OCI-LY1 (cell line): ENCODE data around the gene PLVAP.

Experiments
- H2AFZ ChIP-seq: fragments of 200-600 bp; sonication (generic), shearing (Covaris generic); 2 replicates; pipeline ENCODE4 v1.6.0; 2014; ENCODE audit warnings: antibody characterized with exemption, mild to moderate bottlenecking, low read length
- H3F3A ChIP-seq: fragments of 200-600 bp; sonication (generic), shearing (Covaris generic); 2 replicates; pipeline ENCODE4 v1.6.0; 2014; ENCODE audit warnings: mild to moderate bottlenecking, antibody characterized with exemption, low read length, moderate library complexity; ENCODE audit not compliant: insufficient read depth
- H3K27ac ChIP-seq: fragments of 200-600 bp; sonication (generic); 2 replicates; pipeline ENCODE4 v1.5.1; 2014; ENCODE audit warnings: low read length, mixed run types, mild to moderate bottlenecking, low read depth; ENCODE audit not compliant: poor library complexity, severe bottlenecking
- H3K27me3 ChIP-seq: fragments of 200-600 bp; sonication (generic); 2 replicates; pipeline ENCODE4 v1.6.0; 2014; ENCODE audit warnings: antibody characterized with exemption, mild to moderate bottlenecking, low read length, moderate library complexity; ENCODE audit not compliant: insufficient read depth
- H3K36me3 ChIP-seq: fragments of 200-600 bp; sonication (generic); 2 replicates; pipeline ENCODE4 v1.6.1; 2014; ENCODE audit warnings: mild to moderate bottlenecking, antibody characterized with exemption, low read length, moderate library complexity, mixed read lengths; ENCODE audit not compliant: insufficient read depth
- H3K4me1 ChIP-seq: fragments of 200-600 bp; sonication (generic); 2 replicates; pipeline ENCODE4 v1.5.1; 2014; ENCODE audit warnings: mild to moderate bottlenecking, low read length, moderate library complexity; ENCODE audit not compliant: insufficient read depth, severe bottlenecking
- H3K4me2 ChIP-seq: fragments of 200-600 bp; sonication (generic), shearing (Covaris generic); 2 replicates; pipeline ENCODE4 v1.6.1; 2014; ENCODE audit warnings: low read length
- H3K4me3 ChIP-seq: fragments of 200-600 bp; sonication (generic); 2 replicates; pipeline ENCODE4 v1.5.1; 2014; ENCODE audit warnings: low read length, low read depth, mild to moderate bottlenecking, mixed read lengths; ENCODE audit not compliant: poor library complexity, severe bottlenecking
- H3K79me2 ChIP-seq: fragments of 200-600 bp; shearing (Covaris generic); 2 replicates; pipeline ENCODE4 v1.6.1; 2016; ENCODE audit warnings: mixed run types, low read length, mixed read lengths; ENCODE audit not compliant: insufficient read depth
- H3K9ac ChIP-seq: fragments of 200-600 bp; sonication (generic), shearing (Covaris generic); 2 replicates; pipeline ENCODE4 v1.6.1; 2014; ENCODE audit warnings: mild to moderate bottlenecking, low read length, mixed read lengths
- H3K9me2 ChIP-seq: fragments of 200-600 bp; sonication (generic), shearing (Covaris generic); 2 replicates; pipeline ENCODE4 v1.6.1; 2014; ENCODE audit warnings: low read depth, mild to moderate bottlenecking, low read length, mixed read lengths
- H3K9me3 ChIP-seq: fragments of 200-600 bp; shearing (Covaris generic); 2 replicates; pipeline ENCODE4 v1.6.1; 2014; ENCODE audit warnings: low read length, mixed read lengths
- H4K20me1 ChIP-seq: fragments of 200-600 bp; sonication (generic), shearing (Covaris generic); 2 replicates; pipeline ENCODE4 v1.6.0; 2016; ENCODE audit warnings: mild to moderate bottlenecking, low read length; ENCODE audit not compliant: insufficient read depth
- EZH2 ChIP-seq: fragments of 200-600 bp; sonication (generic), shearing (Covaris generic); IDR thresholded peaks from 2 replicates; pipeline ENCODE4 v1.8.0; 2017; ENCODE audit warnings: borderline replicate concordance, mixed run types, mild to moderate bottlenecking, antibody characterized with exemption, low read length, moderate library complexity, mixed read lengths
- TF ChIP-seq, protein P1 (sequence below): fragments of 200-600 bp; sonication (generic), shearing (Covaris generic); IDR thresholded peaks from 2 replicates; pipeline ENCODE4 v1.5.1; 2017; ENCODE audit warnings: mild to moderate bottlenecking, antibody characterized with exemption, low read length, moderate library complexity, mixed read lengths

Gene PLVAP

DNA sequence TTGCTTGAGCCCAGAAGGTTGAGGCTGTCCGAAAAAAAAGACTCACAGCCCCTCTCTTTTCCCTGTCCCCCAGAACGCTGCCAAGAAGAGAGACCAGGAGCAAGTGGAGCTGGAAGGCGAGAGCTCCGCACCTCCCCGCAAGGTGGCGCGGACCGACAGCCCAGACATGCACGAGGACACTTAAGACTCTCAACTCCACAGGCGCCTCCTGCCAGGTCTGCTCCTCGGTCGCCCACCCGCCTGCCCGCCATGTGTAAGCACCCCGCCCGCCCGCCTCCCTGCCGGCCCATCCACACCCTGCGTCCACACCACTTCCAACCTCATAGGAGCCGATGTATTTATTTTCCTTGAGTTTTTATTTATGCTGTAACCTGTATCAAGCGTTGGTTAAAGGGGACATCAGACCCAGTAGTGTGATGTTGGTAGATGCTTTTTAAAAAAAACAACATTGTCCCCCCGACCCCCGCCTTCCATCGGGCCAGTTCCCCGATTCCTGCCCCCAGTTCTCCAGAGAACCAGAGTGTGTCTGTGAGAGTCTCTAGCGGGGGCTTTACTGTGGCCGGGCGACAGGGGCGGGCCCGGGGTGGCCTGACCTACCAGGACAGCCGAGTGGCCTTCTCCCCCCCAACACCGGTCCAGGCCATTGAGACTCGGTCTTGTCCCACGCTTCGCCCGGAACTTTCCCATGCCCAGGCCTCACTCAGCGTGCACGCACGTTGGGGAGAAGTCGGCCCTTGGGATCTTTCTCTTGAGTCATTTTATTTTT is 57.5 kb downstream of the PLVAP start:
- no peaks in the 10 kb centered on the region for H3K9me3 ChIP-seq
- H3K4me1 ChIP-seq: no peaks in the 10 kb centered on the region
- no peak for TF ChIP-seq EZH2
- TF ChIP-seq, protein P1, sequence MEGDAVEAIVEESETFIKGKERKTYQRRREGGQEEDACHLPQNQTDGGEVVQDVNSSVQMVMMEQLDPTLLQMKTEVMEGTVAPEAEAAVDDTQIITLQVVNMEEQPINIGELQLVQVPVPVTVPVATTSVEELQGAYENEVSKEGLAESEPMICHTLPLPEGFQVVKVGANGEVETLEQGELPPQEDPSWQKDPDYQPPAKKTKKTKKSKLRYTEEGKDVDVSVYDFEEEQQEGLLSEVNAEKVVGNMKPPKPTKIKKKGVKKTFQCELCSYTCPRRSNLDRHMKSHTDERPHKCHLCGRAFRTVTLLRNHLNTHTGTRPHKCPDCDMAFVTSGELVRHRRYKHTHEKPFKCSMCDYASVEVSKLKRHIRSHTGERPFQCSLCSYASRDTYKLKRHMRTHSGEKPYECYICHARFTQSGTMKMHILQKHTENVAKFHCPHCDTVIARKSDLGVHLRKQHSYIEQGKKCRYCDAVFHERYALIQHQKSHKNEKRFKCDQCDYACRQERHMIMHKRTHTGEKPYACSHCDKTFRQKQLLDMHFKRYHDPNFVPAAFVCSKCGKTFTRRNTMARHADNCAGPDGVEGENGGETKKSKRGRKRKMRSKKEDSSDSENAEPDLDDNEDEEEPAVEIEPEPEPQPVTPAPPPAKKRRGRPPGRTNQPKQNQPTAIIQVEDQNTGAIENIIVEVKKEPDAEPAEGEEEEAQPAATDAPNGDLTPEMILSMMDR: no peak
- peaks cover 54% of the 10 kb centered on the region for H3K36me3 ChIP-seq
- no peak overlapping the region for H2AFZ ChIP-seq
- H3K79me2 ChIP-seq: no peaks in the 10 kb centered on the region
- no peak overlapping the region for H3K27ac ChIP-seq
- no peak overlapping the region for H3K4me2 ChIP-seq
- no peaks in the 10 kb centered on the region for H3K9me2 ChIP-seq
- H3K27me3 ChIP-seq: no peaks in the 10 kb centered on the region
- no peaks in the 10 kb centered on the region for H4K20me1 ChIP-seq
- no peak overlapping the region for H3K9ac ChIP-seq
- H3F3A ChIP-seq: peaks cover 3% of the 10 kb centered on the region; the same call in 1 of the 2 replicates
- H3K4me3 ChIP-seq: no peak overlapping the region

DNA sequence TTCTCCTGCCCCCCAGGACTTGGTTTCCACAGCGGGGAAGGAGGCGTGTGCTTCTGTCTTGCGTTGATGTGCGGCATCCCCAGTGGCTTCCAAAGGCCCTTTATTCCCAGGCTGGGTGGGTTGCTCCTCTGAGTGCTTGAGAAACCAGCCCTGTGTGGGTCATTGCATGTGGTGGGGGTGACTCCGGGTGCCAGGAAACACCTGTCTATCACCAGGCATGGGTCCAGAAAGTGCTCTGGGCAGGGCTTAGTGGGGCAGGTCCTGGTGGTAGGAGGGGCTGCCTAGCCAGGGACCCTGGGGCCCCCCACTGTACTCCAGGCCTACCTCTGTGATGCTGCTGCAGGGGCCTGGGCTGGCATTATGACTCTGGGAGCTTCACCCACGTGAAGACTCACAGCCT is 58.2 kb downstream of the PLVAP start:
- TF ChIP-seq EZH2: no peak
- TF ChIP-seq, protein P1: no peak

DNA sequence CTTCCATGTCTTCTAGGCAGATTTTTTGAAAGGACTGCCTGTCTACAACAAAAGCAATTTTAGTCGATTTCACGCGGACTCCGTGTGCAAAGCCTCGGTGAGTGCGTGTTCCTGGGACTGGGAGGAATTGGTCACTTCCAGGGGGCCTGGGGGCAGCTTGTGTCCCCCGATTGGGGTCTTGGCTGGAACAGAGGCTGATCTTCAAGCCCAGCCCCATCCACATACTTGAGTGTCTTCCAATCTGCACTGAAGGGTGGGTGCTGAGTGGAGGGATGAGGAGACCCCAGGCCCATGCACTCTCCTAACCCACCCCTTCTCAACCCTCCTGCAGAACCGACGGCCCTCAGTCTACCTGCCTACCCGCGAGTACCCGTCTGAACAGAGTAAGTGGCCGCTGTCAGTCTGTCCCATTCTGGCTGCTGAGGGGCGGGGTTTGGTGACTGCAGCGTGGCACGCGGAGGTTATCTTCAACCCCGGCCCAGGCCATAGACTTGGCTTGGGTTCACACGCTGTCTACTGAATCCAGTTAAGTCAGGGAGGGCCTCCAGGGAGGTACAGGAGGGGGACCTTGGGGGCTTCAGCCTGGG is 63.0 kb downstream of the PLVAP start:
- H3K36me3 ChIP-seq: peaks cover 38% of the 10 kb centered on the region
- no peaks in the 10 kb centered on the region for H3K27me3 ChIP-seq
- no peak overlapping the region for H3K27ac ChIP-seq
- TF ChIP-seq EZH2: no peak
- TF ChIP-seq, protein P1: no peak
- no peak overlapping the region for H3K4me2 ChIP-seq
- no peaks in the 10 kb centered on the region for H4K20me1 ChIP-seq
- no peak overlapping the region for H3K9ac ChIP-seq
- no peaks in the 10 kb centered on the region for H3F3A ChIP-seq
- H2AFZ ChIP-seq: no peak overlapping the region
- no peak overlapping the region for H3K4me3 ChIP-seq
- H3K9me3 ChIP-seq: no peaks in the 10 kb centered on the region
- peaks cover 13% of the 10 kb centered on the region for H3K79me2 ChIP-seq
- no peaks in the 10 kb centered on the region for H3K9me2 ChIP-seq
- peaks cover 9% of the 10 kb centered on the region for H3K4me1 ChIP-seq

More for the DNA sequence above, 58.2 kb downstream of the PLVAP start:
- no peak overlapping the region for H2AFZ ChIP-seq
- no peak overlapping the region for H3K27ac ChIP-seq
- H3K9me2 ChIP-seq: no peaks in the 10 kb centered on the region
- no peaks in the 10 kb centered on the region for H3K79me2 ChIP-seq
- H3K4me2 ChIP-seq: no peak overlapping the region
- H3K36me3 ChIP-seq: peaks cover 61% of the 10 kb centered on the region
- no peak overlapping the region for H3K4me3 ChIP-seq
- no peaks in the 10 kb centered on the region for H3K4me1 ChIP-seq
- no peaks in the 10 kb centered on the region for H3K9me3 ChIP-seq
- H4K20me1 ChIP-seq: no peaks in the 10 kb centered on the region
- H3F3A ChIP-seq: peaks cover 3% of the 10 kb centered on the region; the same call in 1 of the 2 replicates
- no peaks in the 10 kb centered on the region for H3K27me3 ChIP-seq
- no peak overlapping the region for H3K9ac ChIP-seq
